ENCODE measurements around the gene UBE2Q1.

DNA sequence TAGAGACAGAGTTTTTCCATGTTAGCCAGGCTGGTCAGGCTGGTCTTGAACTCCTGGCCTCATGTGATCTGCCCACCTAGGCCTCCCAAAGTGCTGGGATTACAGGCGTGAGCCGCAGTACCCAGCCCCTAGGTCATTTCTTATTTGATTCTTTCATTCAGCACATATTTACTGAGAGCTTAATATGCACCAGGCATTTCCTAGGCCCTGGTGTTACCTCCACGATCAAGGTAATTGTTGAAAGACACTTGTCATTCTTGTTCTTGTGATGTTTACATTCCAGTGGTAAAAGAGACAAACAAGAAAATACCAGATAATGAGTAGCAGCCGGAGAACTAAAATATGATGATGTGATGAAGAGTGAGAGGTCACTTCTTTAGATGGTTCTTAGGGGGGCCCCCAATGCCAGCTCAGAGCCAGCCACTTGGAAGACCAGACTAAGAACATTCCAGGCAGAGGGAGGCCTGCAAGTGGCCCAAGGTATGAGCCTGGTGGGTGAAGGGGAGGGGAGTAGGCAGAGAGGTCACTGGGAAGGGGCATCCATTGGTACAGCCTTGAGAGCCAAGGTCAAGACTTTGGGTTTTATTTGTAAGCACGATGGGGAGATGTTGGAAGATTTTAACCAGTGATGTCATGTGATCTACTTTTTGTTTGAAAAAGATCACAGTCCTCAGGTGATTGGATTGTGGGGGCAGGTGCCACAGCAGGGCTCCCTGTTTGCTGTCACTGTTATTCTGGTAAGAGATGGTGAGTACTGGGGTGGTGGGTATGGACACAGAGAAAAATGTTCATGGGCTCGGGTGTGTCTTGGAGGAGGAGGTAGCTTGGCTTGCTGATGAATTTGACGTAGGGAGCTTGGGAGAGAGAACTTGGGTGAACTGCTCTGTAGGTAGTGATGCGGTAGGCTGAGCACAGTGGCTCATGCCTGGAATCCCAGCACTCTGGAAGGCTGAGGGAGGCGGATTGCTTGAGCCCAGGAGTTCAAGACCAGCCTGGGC lies 18.7 kb downstream of the UBE2Q1 start:
- TF ChIP-seq, protein P1, sequence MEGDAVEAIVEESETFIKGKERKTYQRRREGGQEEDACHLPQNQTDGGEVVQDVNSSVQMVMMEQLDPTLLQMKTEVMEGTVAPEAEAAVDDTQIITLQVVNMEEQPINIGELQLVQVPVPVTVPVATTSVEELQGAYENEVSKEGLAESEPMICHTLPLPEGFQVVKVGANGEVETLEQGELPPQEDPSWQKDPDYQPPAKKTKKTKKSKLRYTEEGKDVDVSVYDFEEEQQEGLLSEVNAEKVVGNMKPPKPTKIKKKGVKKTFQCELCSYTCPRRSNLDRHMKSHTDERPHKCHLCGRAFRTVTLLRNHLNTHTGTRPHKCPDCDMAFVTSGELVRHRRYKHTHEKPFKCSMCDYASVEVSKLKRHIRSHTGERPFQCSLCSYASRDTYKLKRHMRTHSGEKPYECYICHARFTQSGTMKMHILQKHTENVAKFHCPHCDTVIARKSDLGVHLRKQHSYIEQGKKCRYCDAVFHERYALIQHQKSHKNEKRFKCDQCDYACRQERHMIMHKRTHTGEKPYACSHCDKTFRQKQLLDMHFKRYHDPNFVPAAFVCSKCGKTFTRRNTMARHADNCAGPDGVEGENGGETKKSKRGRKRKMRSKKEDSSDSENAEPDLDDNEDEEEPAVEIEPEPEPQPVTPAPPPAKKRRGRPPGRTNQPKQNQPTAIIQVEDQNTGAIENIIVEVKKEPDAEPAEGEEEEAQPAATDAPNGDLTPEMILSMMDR (IDR thresholded peaks at IDR 0.05) = no peak
- no peak for TF ChIP-seq POLR2A (IDR thresholded peaks at IDR 0.05)
- TF ChIP-seq POLR2AphosphoS5 (IDR thresholded peaks at IDR 0.05) = no peak
- no peak for TF ChIP-seq EP300 (IDR thresholded peaks at IDR 0.05)

Data from upper lobe of left lung (tissue), 4 donors.